Neural progenitor cell (in vitro differentiated cells): ENCODE measurements around the gene OS9.

Experiments used
- EZH2 ChIP-seq: fragments of 200-600 bp; sonication (generic); IDR thresholded peaks from 2 replicates; pipeline ENCODE4 v1.6.1; 2017; ENCODE audit warnings: antibody characterized with exemption, mild to moderate bottlenecking, moderate library complexity
- EZH2phosphoT487 ChIP-seq: fragments of 200-600 bp; sonication (generic); IDR thresholded peaks from 2 replicates; pipeline ENCODE4 v1.6.1; 2017; ENCODE audit warnings: antibody characterized with exemption
- TF ChIP-seq, protein P1 (sequence below): fragments of 200-600 bp; sonication (generic); IDR thresholded peaks from 2 replicates; pipeline ENCODE4 v1.5.1; 2017; ENCODE audit warnings: antibody characterized with exemption, mild to moderate bottlenecking

GRCh38 chr12:57679697-57680096, 14.2 kb upstream of the OS9 start:
- TF ChIP-seq, protein P1, sequence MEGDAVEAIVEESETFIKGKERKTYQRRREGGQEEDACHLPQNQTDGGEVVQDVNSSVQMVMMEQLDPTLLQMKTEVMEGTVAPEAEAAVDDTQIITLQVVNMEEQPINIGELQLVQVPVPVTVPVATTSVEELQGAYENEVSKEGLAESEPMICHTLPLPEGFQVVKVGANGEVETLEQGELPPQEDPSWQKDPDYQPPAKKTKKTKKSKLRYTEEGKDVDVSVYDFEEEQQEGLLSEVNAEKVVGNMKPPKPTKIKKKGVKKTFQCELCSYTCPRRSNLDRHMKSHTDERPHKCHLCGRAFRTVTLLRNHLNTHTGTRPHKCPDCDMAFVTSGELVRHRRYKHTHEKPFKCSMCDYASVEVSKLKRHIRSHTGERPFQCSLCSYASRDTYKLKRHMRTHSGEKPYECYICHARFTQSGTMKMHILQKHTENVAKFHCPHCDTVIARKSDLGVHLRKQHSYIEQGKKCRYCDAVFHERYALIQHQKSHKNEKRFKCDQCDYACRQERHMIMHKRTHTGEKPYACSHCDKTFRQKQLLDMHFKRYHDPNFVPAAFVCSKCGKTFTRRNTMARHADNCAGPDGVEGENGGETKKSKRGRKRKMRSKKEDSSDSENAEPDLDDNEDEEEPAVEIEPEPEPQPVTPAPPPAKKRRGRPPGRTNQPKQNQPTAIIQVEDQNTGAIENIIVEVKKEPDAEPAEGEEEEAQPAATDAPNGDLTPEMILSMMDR: no peak
- TF ChIP-seq EZH2: no peak
- TF ChIP-seq EZH2phosphoT487: no peak
